ENCODE measurements around the gene E2F2.

E2F2 gene

DNA sequence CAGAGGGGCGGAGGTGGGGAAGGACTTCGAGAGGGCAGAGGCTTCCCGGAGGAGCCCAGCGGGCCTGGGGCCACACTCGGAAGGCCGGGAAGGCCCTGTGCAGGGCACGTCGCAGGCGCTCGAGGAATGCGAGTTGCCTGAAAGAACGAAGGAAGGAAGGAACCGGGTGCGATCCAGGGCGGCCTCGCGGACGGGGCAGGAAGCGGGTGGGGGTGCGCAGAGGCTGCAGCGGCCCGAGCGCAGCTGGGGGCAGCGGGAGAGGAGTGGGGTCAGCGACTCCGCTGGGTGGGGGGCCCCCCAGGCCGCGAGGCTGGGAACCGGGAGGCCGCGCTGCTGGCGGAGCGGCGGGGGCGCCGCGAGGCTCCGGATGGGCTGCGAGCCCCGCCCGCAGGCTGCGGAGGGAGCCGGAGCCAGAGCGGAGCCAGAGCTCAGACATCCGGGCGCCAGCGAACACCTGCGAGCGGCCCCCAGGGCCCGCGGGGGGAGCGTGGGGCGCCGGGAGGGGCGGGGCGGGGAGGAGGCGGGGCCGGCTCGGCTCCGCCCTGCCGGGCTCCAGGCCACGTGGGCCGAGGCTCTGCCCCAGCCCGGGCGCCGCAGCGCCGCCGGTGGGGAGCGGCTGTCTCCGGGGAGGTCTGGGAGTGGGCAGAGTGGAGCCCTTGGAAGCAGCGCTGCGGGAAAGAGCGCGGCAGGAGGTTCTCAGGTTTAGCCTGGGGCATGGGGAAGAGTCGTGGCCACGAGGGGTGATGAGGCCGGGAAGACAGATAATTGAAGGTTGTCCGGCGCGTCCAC lies 23.6 kb upstream of the E2F2 start (continued):
- TF ChIP-seq ZNF473 (tag by site-specific recombination; IDR thresholded peaks at IDR 0.05) (no peak), ZNF423 (tag by site-specific recombination; IDR thresholded peaks at IDR 0.05) (peak; percentile 94), ZBTB48 (tag by site-specific recombination; IDR thresholded peaks at IDR 0.05) (peak; percentile 68; the same call in 1 of the 2 replicates), ZNF629 (tag by site-specific recombination; IDR thresholded peaks at IDR 0.05) (no peak), ZNF266 (tag by site-specific recombination; IDR thresholded peaks at IDR 0.05; ENCODE audit: low read depth) (no peak), ZNF114 (tag by site-specific recombination; IDR thresholded peaks at IDR 0.05) (no peak), ZNF768 (tag by site-specific recombination; IDR thresholded peaks at IDR 0.05) (no peak), ZSCAN30 (tag by site-specific recombination; IDR thresholded peaks at IDR 0.05) (peak; percentile 74; the same call in 1 of the 2 replicates), ZNF610 (tag by site-specific recombination; IDR thresholded peaks at IDR 0.05; ENCODE audit: borderline replicate concordance) (peak; percentile 93), ZNF366 (tag by site-specific recombination; conservative IDR thresholded peaks at IDR 0.05) (peak; percentile 48), ZNF600 (tag by site-specific recombination; IDR thresholded peaks at IDR 0.05) (peak; percentile 70), ZNF843 (tag by site-specific recombination; IDR thresholded peaks at IDR 0.05) (0 out of 2 replicates have a peak, but pooled peaks have one; percentile 23), ZNF777 (tag by site-specific recombination; IDR thresholded peaks at IDR 0.05; ENCODE audit: borderline replicate concordance) (no peak), ZNF394 (tag by site-specific recombination; IDR thresholded peaks at IDR 0.05; ENCODE audit: borderline replicate concordance) (peak; percentile 31; the same call in 1 of the 2 replicates), ZNF16 (tag by site-specific recombination; IDR thresholded peaks at IDR 0.05; ENCODE audit: low read depth) (no peak), ZIC2 (tag by site-specific recombination; IDR thresholded peaks at IDR 0.05) (peak; percentile 90), ZNF544 (tag by site-specific recombination; IDR thresholded peaks at IDR 0.05) (no peak)
- TF ChIP-seq, protein P1, sequence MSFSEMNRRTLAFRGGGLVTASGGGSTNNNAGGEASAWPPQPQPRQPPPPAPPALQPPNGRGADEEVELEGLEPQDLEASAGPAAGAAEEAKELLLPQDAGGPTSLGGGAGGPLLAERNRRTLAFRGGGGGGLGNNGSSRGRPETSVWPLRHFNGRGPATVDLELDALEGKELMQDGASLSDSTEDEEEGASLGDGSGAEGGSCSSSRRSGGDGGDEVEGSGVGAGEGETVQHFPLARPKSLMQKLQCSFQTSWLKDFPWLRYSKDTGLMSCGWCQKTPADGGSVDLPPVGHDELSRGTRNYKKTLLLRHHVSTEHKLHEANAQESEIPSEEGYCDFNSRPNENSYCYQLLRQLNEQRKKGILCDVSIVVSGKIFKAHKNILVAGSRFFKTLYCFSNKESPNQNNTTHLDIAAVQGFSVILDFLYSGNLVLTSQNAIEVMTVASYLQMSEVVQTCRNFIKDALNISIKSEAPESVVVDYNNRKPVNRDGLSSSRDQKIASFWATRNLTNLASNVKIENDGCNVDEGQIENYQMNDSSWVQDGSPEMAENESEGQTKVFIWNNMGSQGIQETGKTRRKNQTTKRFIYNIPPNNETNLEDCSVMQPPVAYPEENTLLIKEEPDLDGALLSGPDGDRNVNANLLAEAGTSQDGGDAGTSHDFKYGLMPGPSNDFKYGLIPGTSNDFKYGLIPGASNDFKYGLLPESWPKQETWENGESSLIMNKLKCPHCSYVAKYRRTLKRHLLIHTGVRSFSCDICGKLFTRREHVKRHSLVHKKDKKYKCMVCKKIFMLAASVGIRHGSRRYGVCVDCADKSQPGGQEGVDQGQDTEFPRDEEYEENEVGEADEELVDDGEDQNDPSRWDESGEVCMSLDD (tag by site-specific recombination; IDR thresholded peaks at IDR 0.05): peak; percentile 68
- TF ChIP-seq, protein P2, sequence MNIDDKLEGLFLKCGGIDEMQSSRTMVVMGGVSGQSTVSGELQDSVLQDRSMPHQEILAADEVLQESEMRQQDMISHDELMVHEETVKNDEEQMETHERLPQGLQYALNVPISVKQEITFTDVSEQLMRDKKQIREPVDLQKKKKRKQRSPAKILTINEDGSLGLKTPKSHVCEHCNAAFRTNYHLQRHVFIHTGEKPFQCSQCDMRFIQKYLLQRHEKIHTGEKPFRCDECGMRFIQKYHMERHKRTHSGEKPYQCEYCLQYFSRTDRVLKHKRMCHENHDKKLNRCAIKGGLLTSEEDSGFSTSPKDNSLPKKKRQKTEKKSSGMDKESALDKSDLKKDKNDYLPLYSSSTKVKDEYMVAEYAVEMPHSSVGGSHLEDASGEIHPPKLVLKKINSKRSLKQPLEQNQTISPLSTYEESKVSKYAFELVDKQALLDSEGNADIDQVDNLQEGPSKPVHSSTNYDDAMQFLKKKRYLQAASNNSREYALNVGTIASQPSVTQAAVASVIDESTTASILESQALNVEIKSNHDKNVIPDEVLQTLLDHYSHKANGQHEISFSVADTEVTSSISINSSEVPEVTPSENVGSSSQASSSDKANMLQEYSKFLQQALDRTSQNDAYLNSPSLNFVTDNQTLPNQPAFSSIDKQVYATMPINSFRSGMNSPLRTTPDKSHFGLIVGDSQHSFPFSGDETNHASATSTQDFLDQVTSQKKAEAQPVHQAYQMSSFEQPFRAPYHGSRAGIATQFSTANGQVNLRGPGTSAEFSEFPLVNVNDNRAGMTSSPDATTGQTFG (tag by site-specific recombination; IDR thresholded peaks at IDR 0.05; ENCODE audit: borderline replicate concordance): no peak
- TF ChIP-seq, protein P3, sequence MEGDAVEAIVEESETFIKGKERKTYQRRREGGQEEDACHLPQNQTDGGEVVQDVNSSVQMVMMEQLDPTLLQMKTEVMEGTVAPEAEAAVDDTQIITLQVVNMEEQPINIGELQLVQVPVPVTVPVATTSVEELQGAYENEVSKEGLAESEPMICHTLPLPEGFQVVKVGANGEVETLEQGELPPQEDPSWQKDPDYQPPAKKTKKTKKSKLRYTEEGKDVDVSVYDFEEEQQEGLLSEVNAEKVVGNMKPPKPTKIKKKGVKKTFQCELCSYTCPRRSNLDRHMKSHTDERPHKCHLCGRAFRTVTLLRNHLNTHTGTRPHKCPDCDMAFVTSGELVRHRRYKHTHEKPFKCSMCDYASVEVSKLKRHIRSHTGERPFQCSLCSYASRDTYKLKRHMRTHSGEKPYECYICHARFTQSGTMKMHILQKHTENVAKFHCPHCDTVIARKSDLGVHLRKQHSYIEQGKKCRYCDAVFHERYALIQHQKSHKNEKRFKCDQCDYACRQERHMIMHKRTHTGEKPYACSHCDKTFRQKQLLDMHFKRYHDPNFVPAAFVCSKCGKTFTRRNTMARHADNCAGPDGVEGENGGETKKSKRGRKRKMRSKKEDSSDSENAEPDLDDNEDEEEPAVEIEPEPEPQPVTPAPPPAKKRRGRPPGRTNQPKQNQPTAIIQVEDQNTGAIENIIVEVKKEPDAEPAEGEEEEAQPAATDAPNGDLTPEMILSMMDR (tag by site-specific recombination; IDR thresholded peaks at IDR 0.05): peak; percentile 59
- TF ChIP-seq, protein P4, sequence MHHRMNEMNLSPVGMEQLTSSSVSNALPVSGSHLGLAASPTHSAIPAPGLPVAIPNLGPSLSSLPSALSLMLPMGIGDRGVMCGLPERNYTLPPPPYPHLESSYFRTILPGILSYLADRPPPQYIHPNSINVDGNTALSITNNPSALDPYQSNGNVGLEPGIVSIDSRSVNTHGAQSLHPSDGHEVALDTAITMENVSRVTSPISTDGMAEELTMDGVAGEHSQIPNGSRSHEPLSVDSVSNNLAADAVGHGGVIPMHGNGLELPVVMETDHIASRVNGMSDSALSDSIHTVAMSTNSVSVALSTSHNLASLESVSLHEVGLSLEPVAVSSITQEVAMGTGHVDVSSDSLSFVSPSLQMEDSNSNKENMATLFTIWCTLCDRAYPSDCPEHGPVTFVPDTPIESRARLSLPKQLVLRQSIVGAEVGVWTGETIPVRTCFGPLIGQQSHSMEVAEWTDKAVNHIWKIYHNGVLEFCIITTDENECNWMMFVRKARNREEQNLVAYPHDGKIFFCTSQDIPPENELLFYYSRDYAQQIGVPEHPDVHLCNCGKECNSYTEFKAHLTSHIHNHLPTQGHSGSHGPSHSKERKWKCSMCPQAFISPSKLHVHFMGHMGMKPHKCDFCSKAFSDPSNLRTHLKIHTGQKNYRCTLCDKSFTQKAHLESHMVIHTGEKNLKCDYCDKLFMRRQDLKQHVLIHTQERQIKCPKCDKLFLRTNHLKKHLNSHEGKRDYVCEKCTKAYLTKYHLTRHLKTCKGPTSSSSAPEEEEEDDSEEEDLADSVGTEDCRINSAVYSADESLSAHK (tag by site-specific recombination; IDR thresholded peaks at IDR 0.05): peak; percentile 44; the same call in 1 of the 2 replicates
- TF ChIP-seq, protein P5, sequence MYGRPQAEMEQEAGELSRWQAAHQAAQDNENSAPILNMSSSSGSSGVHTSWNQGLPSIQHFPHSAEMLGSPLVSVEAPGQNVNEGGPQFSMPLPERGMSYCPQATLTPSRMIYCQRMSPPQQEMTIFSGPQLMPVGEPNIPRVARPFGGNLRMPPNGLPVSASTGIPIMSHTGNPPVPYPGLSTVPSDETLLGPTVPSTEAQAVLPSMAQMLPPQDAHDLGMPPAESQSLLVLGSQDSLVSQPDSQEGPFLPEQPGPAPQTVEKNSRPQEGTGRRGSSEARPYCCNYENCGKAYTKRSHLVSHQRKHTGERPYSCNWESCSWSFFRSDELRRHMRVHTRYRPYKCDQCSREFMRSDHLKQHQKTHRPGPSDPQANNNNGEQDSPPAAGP (tag by site-specific recombination; IDR thresholded peaks at IDR 0.05): peak; percentile 46
- TF ChIP-seq, protein P6, sequence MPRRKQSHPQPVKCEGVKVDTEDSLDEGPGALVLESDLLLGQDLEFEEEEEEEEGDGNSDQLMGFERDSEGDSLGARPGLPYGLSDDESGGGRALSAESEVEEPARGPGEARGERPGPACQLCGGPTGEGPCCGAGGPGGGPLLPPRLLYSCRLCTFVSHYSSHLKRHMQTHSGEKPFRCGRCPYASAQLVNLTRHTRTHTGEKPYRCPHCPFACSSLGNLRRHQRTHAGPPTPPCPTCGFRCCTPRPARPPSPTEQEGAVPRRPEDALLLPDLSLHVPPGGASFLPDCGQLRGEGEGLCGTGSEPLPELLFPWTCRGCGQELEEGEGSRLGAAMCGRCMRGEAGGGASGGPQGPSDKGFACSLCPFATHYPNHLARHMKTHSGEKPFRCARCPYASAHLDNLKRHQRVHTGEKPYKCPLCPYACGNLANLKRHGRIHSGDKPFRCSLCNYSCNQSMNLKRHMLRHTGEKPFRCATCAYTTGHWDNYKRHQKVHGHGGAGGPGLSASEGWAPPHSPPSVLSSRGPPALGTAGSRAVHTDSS (tag by site-specific recombination; IDR thresholded peaks at IDR 0.05): no peak
- TF ChIP-seq, protein P7, sequence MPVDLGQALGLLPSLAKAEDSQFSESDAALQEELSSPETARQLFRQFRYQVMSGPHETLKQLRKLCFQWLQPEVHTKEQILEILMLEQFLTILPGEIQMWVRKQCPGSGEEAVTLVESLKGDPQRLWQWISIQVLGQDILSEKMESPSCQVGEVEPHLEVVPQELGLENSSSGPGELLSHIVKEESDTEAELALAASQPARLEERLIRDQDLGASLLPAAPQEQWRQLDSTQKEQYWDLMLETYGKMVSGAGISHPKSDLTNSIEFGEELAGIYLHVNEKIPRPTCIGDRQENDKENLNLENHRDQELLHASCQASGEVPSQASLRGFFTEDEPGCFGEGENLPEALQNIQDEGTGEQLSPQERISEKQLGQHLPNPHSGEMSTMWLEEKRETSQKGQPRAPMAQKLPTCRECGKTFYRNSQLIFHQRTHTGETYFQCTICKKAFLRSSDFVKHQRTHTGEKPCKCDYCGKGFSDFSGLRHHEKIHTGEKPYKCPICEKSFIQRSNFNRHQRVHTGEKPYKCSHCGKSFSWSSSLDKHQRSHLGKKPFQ (tag by site-specific recombination; IDR thresholded peaks at IDR 0.05): no peak
